ENCODE measurements around the gene CD82.
"Not testable (repeated sequence)": the region's sequence is repeated elsewhere in the genome, so short reads cannot be mapped to it uniquely, and the experiment has no call there.

The CD82 gene

GRCh38 chr11:44559207-44559939, 6.1 kb upstream of the CD82 start:
- DNase-seq (ENCODE audit: low read depth in 1 of 2, low spot score in 1 of 2), result no peak

GRCh38 chr11:44559940-44560300, 5.5 kb upstream of the CD82 start:
- DNase-seq (ENCODE audit: low read depth in 1 of 2, low spot score in 1 of 2), result not testable (repeated sequence)

GRCh38 chr11:44561275-44561805, 4.1 kb upstream of the CD82 start:
- no peak for DNase-seq (ENCODE audit: low read depth in 1 of 2, low spot score in 1 of 2)

GRCh38 chr11:44561964-44562734, 3.3 kb upstream of the CD82 start:
- no peak for DNase-seq (ENCODE audit: low read depth in 1 of 2, low spot score in 1 of 2)

GRCh38 chr11:44562845-44563460, 2.5 kb upstream of the CD82 start:
- DNase-seq (ENCODE audit: low read depth in 1 of 2, low spot score in 1 of 2), result no peak

- no peak for DNase-seq (ENCODE audit: low read depth in 1 of 2, low spot score in 1 of 2)
Measured at GRCh38 chr11:44563711-44564110, 1.8 kb upstream of the CD82 start.

GRCh38 chr11:44564166-44564565, 1.3 kb upstream of the CD82 start:
- DNase-seq (ENCODE audit: low read depth in 1 of 2, low spot score in 1 of 2), result no peak

GRCh38 chr11:44564670-44565210, 723 bp upstream of the CD82 start:
- DNase-seq (ENCODE audit: low read depth in 1 of 2, low spot score in 1 of 2), result no peak

- DNase-seq (ENCODE audit: low read depth in 1 of 2, low spot score in 1 of 2), result no peak
Measured at GRCh38 chr11:44565953-44566949, 788 bp downstream of the CD82 start.

GRCh38 chr11:44566952-44567875, 1.8 kb downstream of the CD82 start:
- DNase-seq (ENCODE audit: low read depth in 1 of 2, low spot score in 1 of 2), result no peak

GRCh38 chr11:44567876-44568256, 2.4 kb downstream of the CD82 start:
- DNase-seq (ENCODE audit: low read depth in 1 of 2, low spot score in 1 of 2), result no peak

GRCh38 chr11:44568331-44568657, 2.8 kb downstream of the CD82 start:
- no peak for DNase-seq (ENCODE audit: low read depth in 1 of 2, low spot score in 1 of 2)

- DNase-seq (ENCODE audit: low read depth in 1 of 2, low spot score in 1 of 2), result peak; percentile 76 to 84
Measured at GRCh38 chr11:44568658-44569473, 3.4 kb downstream of the CD82 start.

- no peak for DNase-seq (ENCODE audit: low read depth in 1 of 2, low spot score in 1 of 2)
Measured at GRCh38 chr11:44570411-44571155, 5.1 kb downstream of the CD82 start.

- DNase-seq (ENCODE audit: low read depth in 1 of 2, low spot score in 1 of 2), result no peak
Measured at GRCh38 chr11:44571871-44572270, 6.4 kb downstream of the CD82 start.

GRCh38 chr11:44572436-44572835, 7.0 kb downstream of the CD82 start:
- no peak for DNase-seq (ENCODE audit: low read depth in 1 of 2, low spot score in 1 of 2)

- no peak for DNase-seq (ENCODE audit: low read depth in 1 of 2, low spot score in 1 of 2)
Measured at GRCh38 chr11:44572884-44573283, 7.4 kb downstream of the CD82 start.

GRCh38 chr11:44573333-44573732, 7.9 kb downstream of the CD82 start:
- no peak for DNase-seq (ENCODE audit: low read depth in 1 of 2, low spot score in 1 of 2)
